Fibroblast of villous mesenchyme (primary cell): ENCODE data around the gene AP2B1. TPM values are rescaled to one million over a fixed set of nuclear protein-coding genes. Genes with fewer than 3 reads are reported as not detected.

Experiments
- DNase-seq: peaks from one replicate; pipeline ENCODE4 v3.0.0-alpha.2; 2010; ENCODE audit warnings: low read depth
- H3K4me3 ChIP-seq: 2 replicates; pipeline ENCODE4 v1.5.1; 2011; ENCODE audit warnings: low read depth, mild to moderate bottlenecking, low read length
- total RNA-seq: library from RNA; depleted of rRNA; stranded (reverse); fragments of >200 nt; gene quantifications from 2 replicates; pipeline ENCODE4 v1.2.3, GENCODE V29; 2012
- TF ChIP-seq, protein P1 (sequence below): IDR thresholded peaks from 2 replicates; pipeline ENCODE4 v1.5.1; 2012; ENCODE audit warnings: low read depth, mild to moderate bottlenecking, low read length; ENCODE audit not compliant: insufficient read depth

Gene AP2B1
- total RNA-seq, 1 donor = 97.6 TPM

DNA sequence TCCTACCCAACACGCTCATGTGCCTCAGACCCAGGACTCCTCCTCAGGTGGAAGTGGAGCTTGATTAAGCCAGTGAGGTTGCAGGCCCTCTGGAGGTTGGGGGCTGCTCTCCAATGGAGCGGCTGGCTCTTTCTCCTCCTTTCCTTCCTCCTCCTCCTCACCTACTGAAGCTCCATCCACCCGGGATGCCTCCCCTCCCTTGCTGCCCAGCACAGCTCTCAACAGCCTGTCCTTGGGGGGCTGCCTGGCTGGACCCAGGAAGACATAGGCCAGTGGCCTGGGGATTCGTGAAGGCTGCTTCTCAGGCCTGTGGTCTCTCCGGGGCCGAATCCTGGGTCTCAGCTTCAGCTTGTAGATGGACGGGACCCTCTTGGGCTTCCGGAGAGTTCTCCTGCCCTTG is 157.7 kb downstream of the AP2B1 start:
- no peak for DNase-seq

DNA sequence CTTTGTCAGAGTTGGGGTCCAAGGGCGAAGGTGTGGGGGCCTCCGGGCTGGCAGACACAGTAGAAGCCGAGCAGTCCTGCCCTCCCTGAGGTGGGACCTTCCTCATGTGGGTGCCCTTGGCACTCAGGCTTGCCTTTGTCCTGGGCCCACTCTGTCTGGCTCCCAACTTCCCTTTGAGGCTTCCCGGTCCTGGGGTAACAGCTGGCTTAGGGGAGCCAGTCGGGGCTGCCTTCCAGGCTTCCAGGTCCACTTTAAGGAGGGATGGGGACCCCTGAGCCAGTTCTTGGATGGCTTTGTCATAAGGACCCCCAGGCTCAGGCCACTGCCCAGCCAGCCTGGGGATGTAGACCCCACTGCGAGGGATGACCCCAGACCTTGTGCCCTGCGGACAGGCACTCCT is 158.1 kb downstream of the AP2B1 start:
- no peak overlapping the region for H3K4me3 ChIP-seq
- DNase-seq = no peak
- TF ChIP-seq, protein P1, sequence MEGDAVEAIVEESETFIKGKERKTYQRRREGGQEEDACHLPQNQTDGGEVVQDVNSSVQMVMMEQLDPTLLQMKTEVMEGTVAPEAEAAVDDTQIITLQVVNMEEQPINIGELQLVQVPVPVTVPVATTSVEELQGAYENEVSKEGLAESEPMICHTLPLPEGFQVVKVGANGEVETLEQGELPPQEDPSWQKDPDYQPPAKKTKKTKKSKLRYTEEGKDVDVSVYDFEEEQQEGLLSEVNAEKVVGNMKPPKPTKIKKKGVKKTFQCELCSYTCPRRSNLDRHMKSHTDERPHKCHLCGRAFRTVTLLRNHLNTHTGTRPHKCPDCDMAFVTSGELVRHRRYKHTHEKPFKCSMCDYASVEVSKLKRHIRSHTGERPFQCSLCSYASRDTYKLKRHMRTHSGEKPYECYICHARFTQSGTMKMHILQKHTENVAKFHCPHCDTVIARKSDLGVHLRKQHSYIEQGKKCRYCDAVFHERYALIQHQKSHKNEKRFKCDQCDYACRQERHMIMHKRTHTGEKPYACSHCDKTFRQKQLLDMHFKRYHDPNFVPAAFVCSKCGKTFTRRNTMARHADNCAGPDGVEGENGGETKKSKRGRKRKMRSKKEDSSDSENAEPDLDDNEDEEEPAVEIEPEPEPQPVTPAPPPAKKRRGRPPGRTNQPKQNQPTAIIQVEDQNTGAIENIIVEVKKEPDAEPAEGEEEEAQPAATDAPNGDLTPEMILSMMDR = no peak

More for the DNA sequence above, 157.7 kb downstream of the AP2B1 start:
- TF ChIP-seq, protein P1 = no peak
- no peak overlapping the region for H3K4me3 ChIP-seq

DNA sequence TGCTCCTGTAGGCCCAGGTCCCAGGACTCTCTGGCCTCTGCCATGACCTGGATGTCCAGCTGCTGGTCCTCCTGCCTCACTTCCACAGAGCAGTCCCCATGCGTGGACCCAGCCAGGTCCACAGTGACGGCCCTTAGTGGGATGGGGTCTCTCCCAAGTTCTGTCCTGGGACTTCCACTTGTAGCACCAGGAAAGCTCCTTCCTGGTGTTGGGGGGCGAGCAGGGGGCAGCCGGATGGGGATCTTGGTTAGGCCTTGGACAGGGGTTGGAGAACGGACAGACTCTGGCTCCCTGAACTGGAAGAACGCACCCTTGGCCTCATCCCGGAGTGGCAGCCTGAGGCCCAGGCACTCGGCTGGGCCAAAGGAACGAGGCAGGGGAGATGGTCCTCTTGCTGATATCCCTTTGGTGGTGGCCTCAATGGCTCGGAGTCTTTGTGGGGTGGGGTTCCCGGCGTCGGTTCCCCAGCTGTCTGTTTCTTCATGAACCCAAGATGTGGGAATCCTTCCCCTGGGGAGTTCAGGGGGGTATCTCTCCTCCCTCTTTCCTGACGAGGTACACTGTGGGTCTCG is 158.7 kb downstream of the AP2B1 start:
- no peak overlapping the region for H3K4me3 ChIP-seq
- TF ChIP-seq, protein P1 = no peak
- no peak for DNase-seq

DNA sequence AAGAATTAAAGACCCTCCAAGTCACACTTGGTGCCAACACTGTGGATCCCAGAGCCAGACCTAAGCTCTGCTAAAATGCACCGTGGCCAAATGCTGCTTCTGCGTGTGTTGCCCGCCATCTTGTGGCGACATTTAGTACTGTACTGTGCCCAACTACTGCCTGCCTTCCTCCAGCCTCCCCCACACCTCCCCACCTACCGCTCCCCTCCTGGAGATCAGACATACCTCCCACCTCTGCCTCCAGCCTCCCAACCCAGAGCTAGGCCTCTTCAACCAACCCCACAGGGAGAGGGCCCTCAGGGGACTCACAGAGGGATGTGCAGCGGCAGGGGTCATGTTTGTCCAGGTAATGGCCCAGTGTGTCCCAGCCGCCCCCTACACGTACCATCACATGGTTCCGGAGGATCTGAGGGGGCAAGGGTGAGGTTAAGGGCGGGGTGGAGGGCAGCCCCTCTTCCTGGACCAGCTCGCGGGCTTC is 160.5 kb downstream of the AP2B1 start:
- no peak overlapping the region for H3K4me3 ChIP-seq
- TF ChIP-seq, protein P1 = peak; percentile 77
- DNase-seq = peak; percentile 81

DNA sequence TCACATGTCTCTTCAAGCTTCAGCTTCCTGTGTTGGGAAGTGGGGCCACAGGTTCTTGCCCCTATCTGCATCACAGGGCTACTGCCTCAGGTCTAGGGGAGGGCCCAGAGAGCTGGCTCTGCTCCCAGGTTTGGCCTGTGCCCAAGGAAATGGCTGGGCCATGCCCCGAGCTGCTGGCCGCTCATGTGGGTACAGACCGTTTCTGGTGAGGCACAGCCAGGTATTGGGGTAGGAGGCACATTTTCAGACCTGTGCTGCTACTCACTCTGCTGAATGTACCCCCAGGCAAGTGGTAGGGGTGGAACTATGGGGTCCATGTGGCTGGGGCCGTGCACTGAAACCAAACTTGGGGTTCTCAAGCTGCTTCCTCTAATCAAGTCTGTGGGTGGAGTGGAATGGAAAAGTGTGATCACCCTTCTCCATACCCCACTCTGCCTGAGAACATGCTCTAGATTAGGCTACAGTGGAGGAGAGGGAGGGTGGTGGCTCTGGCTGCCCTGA is 161.3 kb downstream of the AP2B1 start:
- TF ChIP-seq, protein P1 = no peak
- DNase-seq = no peak

DNA sequence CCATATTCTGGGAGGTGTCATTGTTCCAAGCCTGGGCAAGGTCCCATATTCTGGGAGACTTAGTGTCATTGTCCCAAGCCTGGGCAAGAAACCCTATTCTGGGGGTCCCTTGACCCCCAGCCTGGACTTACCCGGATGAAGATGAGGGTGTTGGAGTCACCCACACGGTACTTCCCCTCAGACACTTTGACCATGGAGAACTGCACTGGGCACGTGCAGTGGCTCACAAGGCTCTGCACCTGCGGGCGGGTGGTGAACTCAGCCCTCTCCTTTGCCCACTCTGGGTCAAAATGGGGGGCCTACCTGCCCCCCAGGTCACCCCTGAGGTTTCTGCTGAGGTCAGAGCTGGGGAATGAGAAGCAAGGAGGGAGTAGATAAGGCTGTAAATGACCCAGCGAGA is 161.9 kb downstream of the AP2B1 start:
- no peak for DNase-seq
- TF ChIP-seq, protein P1 = no peak
- H3K4me3 ChIP-seq = no peak overlapping the region

More for the DNA sequence above, 161.3 kb downstream of the AP2B1 start:
- no peak overlapping the region for H3K4me3 ChIP-seq
